Fibroblast of the aortic adventitia (primary cell): Measurements from ENCODE around the gene UGT1A1. TPM values are rescaled to one million over a fixed set of nuclear protein-coding genes. Genes with fewer than 3 reads are reported as not detected.

Source experiments
- DNase-seq: peaks from one replicate; pipeline ENCODE4 v3.0.0-alpha.2; 2010; ENCODE audit warnings: low read depth
- H3K4me3 ChIP-seq: 2 replicates; pipeline ENCODE4 v1.5.1; 2011; ENCODE audit warnings: low read depth, mild to moderate bottlenecking, control low read depth, low read length, moderate library complexity
- CTCF ChIP-seq: IDR thresholded peaks from 2 replicates; pipeline ENCODE4 v1.5.1; 2011; ENCODE audit warnings: mild to moderate bottlenecking, low read length, control low read depth, inconsistent platforms; ENCODE audit not compliant: insufficient read depth
- total RNA-seq: library from RNA; depleted of rRNA; stranded (reverse); fragments of >200 nt; gene quantifications from 2 replicates; pipeline ENCODE4 v1.2.3, GENCODE V29; 2012; ENCODE audit warnings: low replicate concordance

Gene UGT1A1
- total RNA-seq, 1 donor = not detected

- H3K4me3 ChIP-seq = no peak overlapping the region
- TF ChIP-seq CTCF = peak; percentile 21
- DNase-seq = peak; percentile 34
These were observed 12.5 kb downstream of the UGT1A1 start for GRCh38 chr2:233772583-233772982.

GRCh38 chr2:233773854-233774253, 13.8 kb downstream of the UGT1A1 start:
- no peak for TF ChIP-seq CTCF
- no peak for DNase-seq
- H3K4me3 ChIP-seq = no peak overlapping the region

GRCh38 chr2:233775414-233775813, 15.3 kb downstream of the UGT1A1 start:
- no peak for DNase-seq
- no peak for TF ChIP-seq CTCF

DNA sequence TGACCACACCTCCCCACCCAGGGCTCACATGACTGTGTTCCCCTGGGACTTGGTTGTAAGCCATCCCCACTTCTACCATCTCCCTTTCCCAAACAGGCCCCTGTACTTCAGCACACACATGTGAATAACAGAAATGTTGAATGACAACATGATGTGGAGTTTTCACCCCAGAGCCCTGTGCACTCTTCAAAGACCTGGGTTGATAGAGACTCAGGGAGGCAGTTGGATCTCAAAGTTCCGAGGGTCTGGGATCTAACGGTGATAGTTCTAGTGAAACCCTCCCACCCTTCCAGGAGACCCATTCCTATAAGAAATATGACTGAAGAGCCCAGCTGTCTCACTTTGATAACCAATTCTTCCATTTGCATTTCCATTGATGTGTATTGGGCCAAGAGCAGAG, 18.0 kb downstream of the UGT1A1 start, which contains the start of gene MROH2A:
Gene MROH2A, plus strand, starts transcription at position 301 of the 400 bp plus-strand sequence. CDS start 1,029 bp downstream, outside the sequence.
- DNase-seq = no peak
- no peak for TF ChIP-seq CTCF
- H3K4me3 ChIP-seq = no peak within 1 kb of the TSS

More at GRCh38 chr2:233775414-233775813, 15.3 kb downstream of the UGT1A1 start:
- no peak overlapping the region for H3K4me3 ChIP-seq

- DNase-seq = no peak
These were observed 19.7 kb downstream of the UGT1A1 start for GRCh38 chr2:233779722-233780121.

DNA sequence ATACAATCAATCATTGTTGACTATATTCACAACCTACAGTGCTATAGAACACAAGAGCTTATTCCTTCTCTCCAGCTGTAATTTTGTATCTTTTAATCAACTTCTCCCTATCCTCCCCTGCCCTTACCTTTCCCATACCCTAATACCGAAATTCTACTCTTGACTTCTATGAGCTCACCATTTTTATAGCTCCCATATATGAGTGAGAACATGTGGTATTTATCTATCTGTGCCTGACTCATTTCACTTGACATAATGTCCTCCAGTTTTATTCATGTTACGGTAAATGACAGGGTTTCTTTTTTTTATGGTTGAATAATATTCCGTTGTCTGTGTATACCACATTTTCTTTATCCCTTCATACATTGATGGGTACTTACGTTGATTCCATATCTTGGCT, 20.7 kb downstream of the UGT1A1 start:
- no peak overlapping the region for H3K4me3 ChIP-seq
- TF ChIP-seq CTCF = no peak
- DNase-seq = no peak

More at GRCh38 chr2:233779722-233780121, 19.7 kb downstream of the UGT1A1 start:
- H3K4me3 ChIP-seq = no peak overlapping the region
- no peak for TF ChIP-seq CTCF

DNA sequence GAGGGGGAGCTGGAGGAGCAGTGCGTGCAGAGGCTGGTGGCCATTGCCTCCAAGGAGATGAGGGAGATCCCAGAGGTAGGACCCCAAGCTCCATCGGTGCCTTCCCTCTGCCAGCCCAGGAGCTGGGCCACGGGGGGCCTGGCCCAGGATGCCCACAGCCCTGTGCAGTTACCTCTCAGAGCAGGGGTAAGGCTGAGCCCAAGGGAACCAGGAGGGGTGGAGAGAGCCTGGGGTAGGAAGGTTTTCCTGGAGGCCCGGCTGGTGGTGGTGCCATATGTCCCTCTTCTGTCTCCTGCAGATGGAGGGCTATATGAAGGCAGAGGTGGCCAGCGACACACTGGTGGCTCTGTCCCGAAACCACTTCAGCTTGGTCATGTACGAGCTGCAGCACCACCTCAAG, 29.5 kb downstream of the UGT1A1 start:
- DNase-seq = no peak
- TF ChIP-seq CTCF = no peak

More for the DNA sequence above, 29.5 kb downstream of the UGT1A1 start:
- no peak overlapping the region for H3K4me3 ChIP-seq
